ENCODE data around the gene PKN3. TPM values are rescaled to one million over a fixed set of nuclear protein-coding genes. Genes with fewer than 3 reads are reported as not detected.

PKN3 gene
- total and polyA plus RNA-seq, 2 of the 13 experiments (the other 11 are each of a cell fraction or from before 2014, with no cell fraction given): 10.5 to 13.2 TPM

GRCh38 chr9:128723866-128724743, 21.8 kb downstream of the PKN3 start, which contains the start of gene ZDHHC12 (continued):
- TF ChIP-seq SKIL (CRISPR knock-in tag; IDR thresholded peaks at IDR 0.05; ENCODE audit: borderline replicate concordance): no peak
- TF ChIP-seq ZNF343 (CRISPR knock-in tag; IDR thresholded peaks at IDR 0.05): no peak
- no peak for TF ChIP-seq DDIT3 (CRISPR knock-in tag; IDR thresholded peaks at IDR 0.05)
- no peak for TF ChIP-seq ZFP41 (CRISPR knock-in tag; IDR thresholded peaks at IDR 0.05; ENCODE audit: borderline replicate concordance)
- no peak for TF ChIP-seq NCOA1 (CRISPR knock-in tag; IDR thresholded peaks at IDR 0.05)
- TF ChIP-seq MXI1 (IDR thresholded peaks at IDR 0.05; ENCODE audit: borderline replicate concordance, low read depth, low read length): peak; percentile 68; the same call in 1 of the 3 replicates
- no peak for TF ChIP-seq TCF7L2 (IDR thresholded peaks at IDR 0.05; ENCODE audit: low read depth, low read length)
- no peak for TF ChIP-seq SRF (IDR thresholded peaks at IDR 0.05; ENCODE audit: low read depth, low read length)
- no peak for TF ChIP-seq MED1 (CRISPR knock-in tag; IDR thresholded peaks at IDR 0.05)
- TF ChIP-seq ZNF143 (CRISPR knock-in tag; IDR thresholded peaks at IDR 0.05): peak; percentile 16; the same call in 1 of the 2 replicates
- no peak for TF ChIP-seq ZNF749 (CRISPR knock-in tag; IDR thresholded peaks at IDR 0.05; ENCODE audit: borderline replicate concordance)
- 0 out of 2 replicates have a peak, but pooled peaks have one; percentile 11 for TF ChIP-seq HNF4A (CRISPR knock-in tag; IDR thresholded peaks at IDR 0.05)
- no peak for TF ChIP-seq CENPBD1 (CRISPR knock-in tag; IDR thresholded peaks at IDR 0.05; ENCODE audit: borderline replicate concordance, low read depth)
- peak; percentile 20; the same call in 1 of the 2 replicates for TF ChIP-seq ZNF772 (CRISPR knock-in tag; IDR thresholded peaks at IDR 0.05)
- peak; percentile 32; the same call in 1 of the 2 replicates for TF ChIP-seq ZNF44 (CRISPR knock-in tag; IDR thresholded peaks at IDR 0.05)
- peak in 1 of 2 experiments; percentile 41; a peak in 1 of 4 replicates for TF ChIP-seq HMGXB4 (CRISPR knock-in tag; IDR thresholded peaks at IDR 0.05; ENCODE audit: borderline replicate concordance in 1 of 2, low read depth in 1 of 2)
- TF ChIP-seq TFDP1 (CRISPR knock-in tag; IDR thresholded peaks at IDR 0.05; ENCODE audit: borderline replicate concordance): peak; percentile 89
- TF ChIP-seq ZNF709 (CRISPR knock-in tag; IDR thresholded peaks at IDR 0.05): peak; percentile 53; the same call in 1 of the 2 replicates
- TF ChIP-seq JARID2 (CRISPR knock-in tag; IDR thresholded peaks at IDR 0.05; ENCODE audit: insufficient replicate concordance): no peak
- TF ChIP-seq MXD4 (CRISPR knock-in tag; IDR thresholded peaks at IDR 0.05): peak; percentile 46; the same call in 1 of the 2 replicates
- TF ChIP-seq ZNF484 (CRISPR knock-in tag; IDR thresholded peaks at IDR 0.05; ENCODE audit: borderline replicate concordance, low read depth): no peak
- TF ChIP-seq RARA (CRISPR knock-in tag; IDR thresholded peaks at IDR 0.05): 0 out of 2 replicates have a peak, but pooled peaks have one; percentile 8
- TF ChIP-seq DPF2 (CRISPR knock-in tag; IDR thresholded peaks at IDR 0.05; ENCODE audit: borderline replicate concordance, low read depth): no peak
